Hematopoietic multipotent progenitor cell treated with erythropoietin and hydrocortisone succinate and interleukin-3 and kit ligand, for 17 days (in vitro differentiated cells): ENCODE measurements around the gene FADS2.

Source experiments
- DNase-seq: peaks from one replicate; pipeline ENCODE4 v3.0.0-alpha.2; 2015; ENCODE audit warnings: low spot score

FADS2 gene

GRCh38 chr11:61827571-61828378, at the start of gene FADS2:
Gene FADS2, plus strand, starts transcription at chr11:61828300. Its CDS starts 91 bp downstream, at chr11:61828391.
- DNase-seq: peak; percentile 38

DNA sequence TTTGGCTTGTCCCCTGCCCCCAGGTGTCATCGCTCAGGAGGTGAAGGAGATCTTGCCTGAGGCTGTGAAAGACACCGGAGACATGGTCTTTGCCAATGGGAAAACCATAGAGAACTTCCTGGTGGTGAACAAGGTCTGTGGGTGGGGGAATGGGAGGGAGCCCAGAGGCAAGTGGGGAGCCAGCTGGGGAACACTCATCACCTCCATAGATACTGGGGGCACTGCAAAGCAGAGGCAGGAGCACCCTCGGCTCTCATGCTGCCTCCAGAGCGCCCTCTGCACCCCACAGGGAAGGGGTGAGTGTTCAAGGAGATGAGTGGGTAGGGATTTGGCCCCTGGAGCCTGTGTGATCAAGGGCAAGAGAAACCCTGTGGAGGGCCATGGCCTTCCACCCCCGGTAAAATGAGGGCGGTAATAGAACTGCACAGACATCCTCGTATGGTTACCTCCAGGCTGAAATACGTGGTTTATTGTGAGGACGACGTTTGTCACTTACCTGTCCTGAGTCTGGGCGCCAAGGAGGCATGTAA, 49.7 kb upstream of the FADS2 start:
- no peak for DNase-seq

DNA sequence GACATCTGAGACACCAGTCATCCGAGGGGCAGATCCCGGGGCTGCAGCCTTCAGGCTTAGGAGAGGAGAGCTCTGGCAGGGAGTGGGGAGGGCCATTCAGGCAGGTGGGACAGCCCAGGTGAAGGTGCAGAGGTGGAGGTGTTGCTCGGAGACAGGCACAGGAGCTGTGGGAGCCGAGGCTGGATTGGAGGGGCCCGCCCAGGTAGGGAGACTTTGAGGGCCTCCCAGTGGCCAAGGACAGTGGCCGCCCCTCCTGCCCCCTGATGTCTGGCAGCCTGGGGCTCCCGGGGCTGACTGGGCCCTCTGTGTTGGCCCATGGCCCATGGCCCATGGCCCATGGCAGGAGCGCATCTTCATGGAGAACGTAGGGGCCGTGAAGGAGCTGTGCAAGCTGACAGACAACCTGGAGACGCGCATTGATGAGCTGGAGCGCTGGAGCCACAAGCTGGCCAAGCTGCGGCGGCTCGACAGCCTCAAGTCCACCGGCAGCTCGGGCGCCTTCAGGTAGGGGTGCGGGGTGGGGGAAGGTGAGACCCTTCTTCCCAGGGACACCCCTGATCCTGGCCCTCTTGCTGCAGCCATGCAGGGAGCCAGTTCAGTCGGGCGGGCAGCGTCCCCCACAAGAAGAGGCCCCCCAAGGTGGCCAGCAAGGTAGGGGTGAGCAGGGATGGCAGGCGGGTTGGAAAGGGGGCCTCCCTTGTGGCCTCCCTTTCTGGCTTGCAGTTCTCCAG, 49.0 kb upstream of the FADS2 start:
- no peak for DNase-seq

DNA sequence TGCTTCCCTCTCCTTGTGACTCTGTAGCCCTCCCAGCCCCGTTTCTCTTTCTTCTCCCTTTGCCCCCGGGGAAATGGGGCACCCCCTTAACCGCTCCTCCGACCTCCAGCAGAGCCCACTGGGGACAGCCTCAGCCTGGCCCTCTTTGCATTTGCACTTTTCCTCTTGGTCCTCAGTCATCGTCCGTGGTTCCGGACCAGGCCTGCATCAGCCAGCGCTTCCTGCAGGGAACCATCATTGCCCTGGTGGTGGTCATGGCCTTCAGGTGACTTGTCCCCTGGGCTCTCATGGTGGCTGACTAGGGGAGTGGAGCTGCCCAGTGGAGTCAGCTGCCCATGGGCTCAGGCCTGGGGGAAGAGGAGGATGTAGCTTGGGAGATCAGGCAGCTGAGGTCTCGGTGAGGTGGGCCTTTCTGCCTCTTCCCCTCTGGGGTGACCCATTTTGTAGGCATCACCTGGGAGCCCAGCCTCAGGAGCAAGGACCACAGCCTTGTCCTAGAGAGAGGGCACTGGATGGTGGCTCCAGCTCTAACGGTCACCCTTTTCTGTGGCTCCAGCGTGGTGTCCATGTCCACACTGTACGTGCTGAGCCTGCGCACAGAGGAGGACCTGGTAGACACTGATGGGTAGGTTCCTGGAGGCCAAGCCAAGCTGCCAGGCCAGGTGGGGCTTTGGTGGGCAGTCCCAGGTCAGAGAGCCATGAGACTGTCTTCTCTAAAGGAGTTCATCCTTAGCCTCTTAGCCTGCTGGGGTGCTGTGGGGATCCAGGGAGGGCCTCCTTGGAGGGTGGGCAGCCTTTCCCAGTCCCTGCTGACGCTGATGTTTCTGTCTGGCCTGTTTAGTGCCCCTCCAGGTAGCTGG, 48.2 kb upstream of the FADS2 start:
- DNase-seq: no peak

DNA sequence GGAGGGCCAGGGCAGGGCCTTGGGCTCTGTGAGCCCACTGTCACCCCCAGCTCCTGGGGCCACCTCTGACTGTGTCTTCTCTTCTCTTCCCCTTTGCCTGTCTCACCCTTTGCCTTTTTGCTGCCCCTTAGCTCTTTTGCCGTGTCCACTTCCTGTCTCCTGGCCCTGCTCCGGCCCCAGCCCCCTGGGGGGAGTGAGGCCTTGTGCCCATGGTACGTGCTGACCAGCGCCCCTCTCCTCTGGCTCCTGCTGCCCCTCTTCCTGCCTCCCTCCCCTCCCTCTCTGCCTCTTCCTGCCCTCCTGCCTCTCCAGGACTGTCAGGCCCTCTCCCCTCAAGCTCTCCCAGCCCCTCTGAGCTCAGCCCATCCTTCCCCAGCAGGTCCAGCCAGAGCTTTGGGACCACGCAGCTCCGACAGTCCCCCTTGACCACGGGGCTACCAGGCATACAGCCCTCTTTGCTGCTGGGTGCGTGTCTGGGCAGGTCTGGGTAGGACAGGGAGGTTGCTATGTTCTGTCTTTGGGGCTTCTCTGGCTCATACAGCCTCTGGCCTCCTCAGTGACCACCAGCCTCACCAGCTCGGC, 47.4 kb upstream of the FADS2 start:
- no peak for DNase-seq

DNA sequence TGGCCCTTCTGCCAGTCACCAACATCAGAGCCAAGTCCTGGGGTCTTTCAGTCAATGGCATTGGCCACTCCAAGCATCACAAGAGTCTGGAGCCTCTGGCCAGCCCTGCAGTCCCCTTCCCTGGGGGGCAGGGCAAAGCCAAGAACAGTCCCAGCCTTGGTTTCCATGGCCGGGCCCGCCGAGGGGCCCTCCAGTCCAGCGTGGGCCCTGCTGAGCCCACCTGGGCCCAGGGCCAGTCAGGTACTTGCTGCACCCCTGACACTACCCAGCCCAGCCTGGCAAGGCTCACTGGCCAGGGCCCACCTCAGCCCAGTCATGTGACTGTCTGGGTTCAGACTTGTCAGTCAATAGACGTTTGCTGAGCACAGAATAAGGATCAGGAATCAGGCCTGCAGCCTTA, 46.5 kb upstream of the FADS2 start:
- DNase-seq: no peak

- no peak for DNase-seq
These were observed 45.8 kb upstream of the FADS2 start for GRCh38 chr11:61782299-61782698.

DNA sequence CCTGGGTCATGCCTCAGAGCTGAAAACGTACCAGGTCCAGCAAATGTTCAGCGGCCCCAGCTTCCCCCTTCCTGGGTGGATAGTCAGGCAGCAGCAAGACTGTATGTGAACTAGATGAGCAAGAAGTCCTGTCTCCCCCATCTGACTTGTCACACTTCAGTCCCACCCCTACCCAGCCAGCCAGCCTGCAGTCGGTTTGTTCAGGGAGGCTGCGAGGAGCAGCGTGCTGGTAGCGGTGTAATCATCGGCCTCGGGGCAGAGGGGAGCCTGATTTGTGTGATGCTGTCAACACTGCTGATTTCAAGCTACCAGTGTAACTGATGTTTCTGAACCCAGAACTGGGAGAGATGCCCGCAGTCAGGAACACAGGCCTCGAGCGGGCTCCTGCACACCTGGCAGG, 45.3 kb upstream of the FADS2 start:
- no peak for DNase-seq

GRCh38 chr11:61783717-61784505, 44.2 kb upstream of the FADS2 start:
- no peak for DNase-seq

DNA sequence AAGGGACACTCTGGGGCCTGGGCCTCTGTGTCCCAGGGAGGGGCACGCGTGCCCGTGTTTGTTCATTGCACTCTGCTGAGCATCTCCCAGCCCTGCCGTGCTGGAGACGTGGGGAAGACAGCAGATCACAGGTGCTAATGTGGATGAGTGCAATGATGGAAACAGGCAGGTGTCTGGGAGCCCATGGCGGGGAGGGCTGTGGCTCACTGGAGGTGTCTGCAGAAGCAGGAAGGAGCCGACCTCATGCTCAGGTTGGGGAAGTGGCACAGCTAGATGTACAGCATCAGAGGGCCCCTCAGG, 43.6 kb upstream of the FADS2 start:
- DNase-seq: no peak

GRCh38 chr11:61785837-61786402, 42.2 kb upstream of the FADS2 start:
- DNase-seq: no peak

DNA sequence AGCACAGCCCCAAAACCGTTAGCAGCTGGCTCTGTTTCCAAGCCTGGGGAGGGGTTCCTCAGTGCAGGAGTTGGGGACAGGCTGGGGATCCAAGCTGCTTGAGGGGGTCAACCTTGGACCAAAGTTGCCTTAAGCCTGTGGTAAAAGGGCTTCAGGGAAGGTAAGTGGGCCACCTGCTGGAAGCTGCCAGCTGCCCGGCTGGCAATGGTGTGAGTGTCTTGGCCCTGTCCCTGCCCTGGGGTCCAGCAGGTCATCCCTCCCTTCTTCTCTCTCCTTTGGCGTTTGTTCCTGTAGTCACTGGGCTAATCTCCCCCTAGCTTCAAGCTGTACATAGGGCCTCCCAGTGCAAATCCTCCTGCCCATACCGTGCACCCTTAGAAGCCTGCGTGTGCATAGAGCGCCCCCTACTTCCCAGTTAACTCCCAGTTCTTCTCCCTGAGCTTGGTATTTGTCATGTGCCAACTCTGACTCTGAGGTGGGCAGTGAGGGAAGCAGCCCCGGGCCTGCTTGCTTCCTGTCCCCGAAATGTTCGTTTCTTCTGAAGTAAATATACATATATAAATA, 40.1 kb upstream of the FADS2 start:
- peak; percentile 55 for DNase-seq

DNA sequence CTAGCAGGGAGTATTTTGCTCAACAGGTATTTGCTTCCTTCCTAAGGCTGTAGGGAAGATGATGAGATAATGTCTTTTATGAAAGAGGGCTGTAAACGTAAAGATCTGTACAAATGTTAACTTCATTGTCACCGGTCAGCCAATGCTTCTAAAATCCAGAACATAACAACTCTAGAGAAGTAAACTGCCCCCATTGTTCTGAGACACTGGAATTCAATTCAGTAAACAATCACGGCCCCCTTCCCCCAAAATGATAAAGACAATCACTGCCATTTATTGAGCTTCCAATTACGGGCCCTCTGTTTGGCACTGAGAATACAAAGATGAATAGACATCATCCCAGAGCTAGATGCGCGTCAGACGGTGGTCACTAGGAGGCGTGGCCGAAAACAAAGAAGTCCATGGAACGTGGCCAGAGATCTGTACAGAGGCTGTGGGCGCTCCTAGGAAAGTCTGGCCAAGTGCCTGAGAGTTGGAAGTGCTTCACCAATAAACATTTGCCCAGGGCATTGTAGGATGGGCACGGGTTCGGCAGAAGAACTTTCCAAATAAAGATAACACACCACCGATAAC, 36.3 kb upstream of the FADS2 start:
- peak; percentile 65 for DNase-seq

- DNase-seq: peak; percentile 88
These were observed 35.6 kb upstream of the FADS2 start, which contains the start of the genes FEN1 and TMEM258 for GRCh38 chr11:61792310-61793082. Gene FEN1, plus strand, starts transcription at chr11:61792911. Its CDS starts 2,451 bp downstream, at chr11:61795362. Gene TMEM258, minus strand, starts transcription at chr11:61792599. Its CDS starts 41 bp downstream, at chr11:61792558.

- no peak for DNase-seq
These were observed 34.8 kb upstream of the FADS2 start for GRCh38 chr11:61793083-61793828.

GRCh38 chr11:61793829-61794204, 34.3 kb upstream of the FADS2 start:
- no peak for DNase-seq

DNA sequence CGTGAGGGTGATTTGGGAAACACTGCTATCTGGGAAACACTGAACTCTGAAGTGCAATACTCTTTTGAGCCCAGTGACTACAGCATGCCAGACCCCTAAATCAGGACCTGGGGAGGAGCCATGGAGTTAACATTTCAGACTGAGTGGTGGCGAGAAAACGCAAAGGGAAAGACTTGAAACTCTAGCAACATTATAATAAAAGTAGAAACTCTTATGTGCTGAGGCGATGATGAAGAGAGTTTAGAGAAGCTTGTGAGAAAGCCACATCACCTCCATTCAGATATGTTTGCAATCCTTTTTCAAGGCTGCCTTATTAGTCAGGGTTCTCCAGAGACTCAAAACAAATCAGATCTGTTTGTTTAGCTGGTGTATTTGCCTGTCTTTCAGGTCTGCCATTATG, 33.5 kb upstream of the FADS2 start:
- no peak for DNase-seq

- DNase-seq: no peak
These were observed 32.6 kb upstream of the FADS2 start for GRCh38 chr11:61795459-61795858.
